Mesothelial cell of epicardium (in vitro differentiated cells): ENCODE data around the gene PODNL1. TPM values are rescaled to one million over a fixed set of nuclear protein-coding genes. Genes with fewer than 3 reads are reported as not detected.
"Not testable (repeated sequence)": the region's sequence is repeated elsewhere in the genome, so short reads cannot be mapped to it uniquely, and the experiment has no call there.

ENCODE experiments used
- DNase-seq, 2 experiments: peaks; one replicate each; pipeline ENCODE4 v3.0.0; 2021; ENCODE audit warnings: low spot score in 2 of 2; ENCODE audit not compliant: unreplicated experiment in 2 of 2
- H3K27ac Mint-ChIP-seq: 2 replicates; pipeline ENCODE4 v1.8.0; 2021; ENCODE audit warnings: mixed read lengths
- H3K27me3 Mint-ChIP-seq: 2 replicates; pipeline ENCODE4 v1.8.0; 2021; ENCODE audit warnings: low read depth, mixed read lengths
- H3K36me3 Mint-ChIP-seq: 2 replicates; pipeline ENCODE4 v1.8.0; 2021; ENCODE audit warnings: mixed read lengths
- H3K4me1 Mint-ChIP-seq: 2 replicates; pipeline ENCODE4 v1.8.0; 2021; ENCODE audit warnings: mixed read lengths
- H3K4me3 Mint-ChIP-seq: 2 replicates; pipeline ENCODE4 v1.8.0; 2021; ENCODE audit warnings: mild to moderate bottlenecking, moderate library complexity, mixed read lengths
- H3K9me3 Mint-ChIP-seq: 2 replicates; pipeline ENCODE4 v1.8.0; 2021; ENCODE audit warnings: mixed read lengths
- CTCF ChIP-seq: fragments of 200-600 bp; sonication (generic); IDR thresholded peaks from one replicate; pipeline ENCODE4 v1.5.0; 2021; ENCODE audit warnings: antibody characterized with exemption; ENCODE audit not compliant: unreplicated experiment
- total RNA-seq: library from RNA; stranded (reverse); gene quantifications from 3 replicates; pipeline ENCODE4 v1.2.1, GENCODE V29; 2021

PODNL1 gene
- total RNA-seq, 1 donor from 2014 or later = 1.0 TPM

- H3K9me3 Mint-ChIP-seq = no peaks in the 10 kb centered on the region
- peaks cover 26% of the 10 kb centered on the region for H3K36me3 Mint-ChIP-seq
- TF ChIP-seq CTCF = no peak
- no peak for DNase-seq
- no peaks in the 10 kb centered on the region for H3K4me1 Mint-ChIP-seq
- H3K4me3 Mint-ChIP-seq = no peak overlapping the region
- peaks cover under 1% of the 10 kb centered on the region for H3K27me3 Mint-ChIP-seq
- no peak overlapping the region for H3K27ac Mint-ChIP-seq
Observed at GRCh38 chr19:13929340-13929739, 8.9 kb downstream of the PODNL1 start.

GRCh38 chr19:13926715-13927114, 11.5 kb downstream of the PODNL1 start:
- H3K27me3 Mint-ChIP-seq = no peaks in the 10 kb centered on the region
- no peaks in the 10 kb centered on the region for H3K4me1 Mint-ChIP-seq
- H3K36me3 Mint-ChIP-seq = peaks cover 42% of the 10 kb centered on the region
- no peak overlapping the region for H3K27ac Mint-ChIP-seq
- no peak for DNase-seq
- H3K4me3 Mint-ChIP-seq = no peak overlapping the region
- no peak for TF ChIP-seq CTCF
- H3K9me3 Mint-ChIP-seq = no peaks in the 10 kb centered on the region

GRCh38 chr19:13926010-13926409, 12.2 kb downstream of the PODNL1 start:
- Mint-ChIP-seq H3K9me3 (no peaks in the 10 kb centered on the region), H3K27me3 (no peaks in the 10 kb centered on the region), H3K4me1 (no peaks in the 10 kb centered on the region), H3K4me3 (no peak overlapping the region), H3K27ac (no peak overlapping the region), H3K36me3 (peaks cover 50% of the 10 kb centered on the region)
- TF ChIP-seq CTCF = no peak
- DNase-seq = no peak

GRCh38 chr19:13923194-13923987, 14.8 kb downstream of the PODNL1 start:
- H3K27me3 Mint-ChIP-seq = no peaks in the 10 kb centered on the region
- H3K9me3 Mint-ChIP-seq = no peaks in the 10 kb centered on the region
- H3K36me3 Mint-ChIP-seq = peaks cover 63% of the 10 kb centered on the region
- TF ChIP-seq CTCF = no peak
- DNase-seq = no peak
- H3K27ac Mint-ChIP-seq = no peak overlapping the region
- H3K4me1 Mint-ChIP-seq = no peaks in the 10 kb centered on the region
- H3K4me3 Mint-ChIP-seq = no peak overlapping the region

- peaks cover 60% of the 10 kb centered on the region for H3K36me3 Mint-ChIP-seq
- DNase-seq, H3K4me1 Mint-ChIP-seq, H3K27ac Mint-ChIP-seq, H3K4me3 Mint-ChIP-seq, H3K27me3 Mint-ChIP-seq, H3K9me3 Mint-ChIP-seq: not testable (repeated sequence)
Observed at GRCh38 chr19:13922118-13922517, 16.1 kb downstream of the PODNL1 start.

- Mint-ChIP-seq H3K27ac (no peak overlapping the region), H3K27me3 (no peaks in the 10 kb centered on the region), H3K36me3 (peaks cover 53% of the 10 kb centered on the region), H3K9me3 (no peaks in the 10 kb centered on the region), H3K4me1 (no peaks in the 10 kb centered on the region), H3K4me3 (no peak overlapping the region)
- no peak for DNase-seq
- TF ChIP-seq CTCF = no peak
Observed at GRCh38 chr19:13920940-13921747, 17.1 kb downstream of the PODNL1 start.
